Measurements from ENCODE around the gene SLC5A11.
A peak's percentile ranks its signal among the peaks of the same experiment; 100 is the strongest.
"Not testable (repeated sequence)": the region's sequence is repeated elsewhere in the genome, so short reads cannot be mapped to it uniquely, and the experiment has no call there.

SLC5A11 gene

GRCh38 chr16:24836836-24837235 is 8.9 kb upstream of the SLC5A11 start:
- no peak for DNase-seq

GRCh38 chr16:24837969-24838368 is 7.8 kb upstream of the SLC5A11 start:
- no peak for DNase-seq

GRCh38 chr16:24838554-24839266 is 7.1 kb upstream of the SLC5A11 start:
- peak; percentile 88 for DNase-seq

GRCh38 chr16:24839347-24839972 is 6.3 kb upstream of the SLC5A11 start:
- peak; percentile 15 for DNase-seq

- no peak for DNase-seq
Observed at GRCh38 chr16:24841291-24841690, 4.5 kb upstream of the SLC5A11 start.

GRCh38 chr16:24844101-24845030 is 1.4 kb upstream of the SLC5A11 start:
- DNase-seq: peak; percentile 24

GRCh38 chr16:24845031-24845365 is 765 bp upstream of the SLC5A11 start:
- not testable (repeated sequence) for DNase-seq

GRCh38 chr16:24846548-24847357 is 990 bp downstream of the SLC5A11 start:
- no peak for DNase-seq

- no peak for DNase-seq
Observed at GRCh38 chr16:24847358-24847664, 1.5 kb downstream of the SLC5A11 start.

- DNase-seq: no peak
Observed at GRCh38 chr16:24848065-24848464, 2.3 kb downstream of the SLC5A11 start.

GRCh38 chr16:24849641-24850040 is 3.9 kb downstream of the SLC5A11 start:
- DNase-seq: no peak

- DNase-seq: no peak
Observed at GRCh38 chr16:24850289-24850938, 4.7 kb downstream of the SLC5A11 start.

GRCh38 chr16:24851700-24852099 is 5.9 kb downstream of the SLC5A11 start:
- DNase-seq: no peak

- DNase-seq: no peak
Observed at GRCh38 chr16:24852281-24852721, 6.5 kb downstream of the SLC5A11 start.

GRCh38 chr16:24853169-24853824 is 7.5 kb downstream of the SLC5A11 start:
- DNase-seq: no peak

- no peak for DNase-seq
Observed at GRCh38 chr16:24853830-24854229, 8.1 kb downstream of the SLC5A11 start.

GRCh38 chr16:24854607-24855171 is 8.9 kb downstream of the SLC5A11 start:
- DNase-seq: no peak

- no peak for DNase-seq
Observed at GRCh38 chr16:24855678-24856077, 9.9 kb downstream of the SLC5A11 start.

GRCh38 chr16:24856871-24857270 is 11.1 kb downstream of the SLC5A11 start:
- DNase-seq: not testable (repeated sequence)

GRCh38 chr16:24858219-24859041 is 12.7 kb downstream of the SLC5A11 start:
- peak; percentile 79 for DNase-seq

GRCh38 chr16:24861461-24861860 is 15.7 kb downstream of the SLC5A11 start:
- no peak for DNase-seq

Measured in OCI-M1 (cell line).